Effector memory CD4-positive, alpha-beta T cell (primary cell): ENCODE data around the gene CCNY.

Source experiments
- DNase-seq, 3 donors: peaks; one replicate each; pipeline ENCODE4 v3.0.0-alpha.2; 2020
- H3K27ac ChIP-seq: 2 replicates; pipeline ENCODE4 v1.7.0; 2013; ENCODE audit warnings: mild to moderate bottlenecking, low read length, moderate library complexity; ENCODE audit not compliant: insufficient read depth, poor library complexity, severe bottlenecking
- H3K27me3 ChIP-seq: replicated peaks from 2 replicates; pipeline ENCODE4 v1.7.0; 2013; ENCODE audit warnings: mild to moderate bottlenecking, low read length; ENCODE audit not compliant: insufficient read depth, control insufficient read depth, poor library complexity, severe bottlenecking
- H3K36me3 ChIP-seq: 2 replicates; pipeline ENCODE4 v1.7.0; 2013; ENCODE audit warnings: mild to moderate bottlenecking, low read length, moderate library complexity; ENCODE audit not compliant: control insufficient read depth, insufficient read depth
- H3K4me1 ChIP-seq: 2 replicates; pipeline ENCODE4 v1.7.0; 2013; ENCODE audit warnings: low read length, mild to moderate bottlenecking; ENCODE audit not compliant: control insufficient read depth, insufficient read depth, poor library complexity, severe bottlenecking
- H3K4me3 ChIP-seq: 2 replicates; pipeline ENCODE4 v1.7.0; 2013; ENCODE audit warnings: low read length, low read depth, mild to moderate bottlenecking; ENCODE audit not compliant: insufficient read depth, poor library complexity, severe bottlenecking
- H3K9me3 ChIP-seq: 2 replicates; pipeline ENCODE4 v1.7.0; 2013; ENCODE audit warnings: mild to moderate bottlenecking, low read length, moderate library complexity; ENCODE audit not compliant: control insufficient read depth

CCNY gene

DNA sequence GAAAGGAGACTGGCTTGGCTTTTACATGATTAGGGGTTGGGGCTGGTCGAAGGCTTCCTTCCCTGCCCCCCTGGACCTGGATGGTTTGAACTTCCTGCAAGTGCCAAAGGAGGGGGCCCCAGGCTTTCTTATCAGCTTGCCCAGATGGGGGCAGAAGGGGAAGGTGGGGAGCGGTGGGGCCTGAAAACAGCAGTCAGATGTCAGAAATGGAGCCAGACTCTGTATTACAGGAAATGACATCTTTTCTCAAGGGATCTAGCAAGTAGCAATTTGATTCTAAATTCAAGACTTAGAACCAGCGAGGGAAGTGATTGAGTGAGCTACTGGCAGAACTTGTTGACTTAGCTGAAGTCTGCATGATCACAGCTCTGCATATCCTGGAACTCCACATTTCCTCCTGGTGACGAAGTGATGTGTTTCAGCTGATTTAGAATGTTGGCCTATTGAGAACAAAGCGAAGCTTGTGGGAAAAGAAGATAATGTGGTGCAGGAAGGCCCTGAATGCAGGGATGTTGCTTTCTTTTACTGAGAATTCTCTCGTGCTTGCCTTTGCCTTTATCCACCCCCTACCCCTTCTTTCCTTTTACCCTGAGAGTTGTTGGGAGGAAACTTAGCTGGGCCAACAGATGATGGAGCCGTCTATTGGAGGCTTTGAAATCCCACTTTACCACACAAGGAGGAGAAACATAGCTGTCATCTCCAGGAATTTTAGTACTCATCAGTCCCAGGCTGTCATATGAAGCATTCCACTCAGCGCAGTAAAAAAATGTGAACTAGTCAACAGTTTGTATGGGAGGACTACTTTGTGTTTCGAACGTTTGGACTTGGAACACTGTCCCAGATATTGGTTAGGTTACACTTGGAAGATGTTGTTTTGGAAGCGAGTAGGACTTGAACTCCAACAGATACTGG, 43.2 kb downstream of the CCNY start:
- Histone ChIP-seq H3K4me1 (peaks cover 28% of the 10 kb centered on the region), H3K27ac (no peak overlapping the region), H3K9me3 (no peaks in the 10 kb centered on the region), H3K27me3 (no peaks in the 10 kb centered on the region), H3K36me3 (no peaks in the 10 kb centered on the region), H3K4me3 (no peak overlapping the region)
- DNase-seq, result no peak

DNA sequence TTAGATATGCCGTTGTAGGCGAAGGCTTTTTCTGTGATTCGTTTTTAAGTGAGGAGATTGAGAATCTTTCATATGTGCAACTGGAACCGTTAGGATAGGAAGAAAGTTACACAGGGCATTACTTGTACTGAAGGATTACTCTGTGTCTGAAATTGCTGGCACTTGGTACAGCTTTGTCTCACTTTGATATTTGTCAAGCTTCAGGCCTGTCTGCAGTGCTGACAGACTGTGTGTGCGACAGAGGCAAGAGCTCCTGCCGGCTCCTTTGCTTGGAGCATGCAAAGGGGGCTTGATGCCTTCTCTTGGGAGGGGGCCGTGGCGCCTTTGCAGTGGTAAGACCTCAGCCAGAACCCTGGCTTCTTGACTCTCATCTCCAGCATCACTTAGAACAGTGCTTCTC, 45.8 kb downstream of the CCNY start:
- Histone ChIP-seq H3K27me3 (no peaks in the 10 kb centered on the region), H3K4me3 (no peak overlapping the region), H3K27ac (no peak overlapping the region), H3K4me1 (peaks cover 21% of the 10 kb centered on the region), H3K9me3 (no peaks in the 10 kb centered on the region), H3K36me3 (no peaks in the 10 kb centered on the region)
- DNase-seq, result no peak

DNA sequence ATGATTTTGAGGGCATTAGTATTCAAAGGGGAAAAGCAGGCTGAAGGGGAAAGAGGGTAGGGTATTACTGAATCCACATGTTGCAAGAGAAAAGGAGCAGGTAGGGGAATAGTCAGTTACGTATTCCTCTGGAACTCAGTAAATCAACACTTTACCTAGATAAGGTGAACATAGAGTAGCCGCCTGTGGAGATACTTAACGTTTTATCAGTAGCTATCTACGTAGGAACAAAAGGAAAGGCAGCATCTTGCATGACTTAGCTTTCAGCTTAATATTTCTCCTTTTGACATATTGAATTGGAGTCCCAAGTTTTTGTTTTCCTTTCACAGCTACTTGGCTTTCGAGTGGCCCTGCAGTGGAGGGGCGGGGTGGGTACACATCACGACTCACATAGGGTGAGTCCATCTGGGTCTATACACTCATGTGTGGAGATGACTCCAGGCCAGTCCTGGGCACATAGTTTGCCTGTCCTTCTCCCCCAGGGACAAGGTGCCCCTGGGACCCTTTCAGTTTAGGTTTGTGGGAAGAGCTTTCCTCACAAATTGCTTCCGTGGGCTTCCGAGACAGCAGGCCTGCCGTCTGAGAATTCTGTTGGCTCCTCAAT, 48.1 kb downstream of the CCNY start:
- peaks cover 7% of the 10 kb centered on the region for H3K4me1 ChIP-seq
- DNase-seq, result no peak
- H3K9me3 ChIP-seq, result no peaks in the 10 kb centered on the region
- no peak overlapping the region for H3K27ac ChIP-seq
- H3K36me3 ChIP-seq, result no peaks in the 10 kb centered on the region
- H3K27me3 ChIP-seq, result no peaks in the 10 kb centered on the region
- H3K4me3 ChIP-seq, result no peak overlapping the region

GRCh38 chr10:35386594-35387174, 50.4 kb downstream of the CCNY start:
- Histone ChIP-seq H3K4me1 (no peaks in the 10 kb centered on the region), H3K27me3 (no peaks in the 10 kb centered on the region), H3K27ac (no peak overlapping the region), H3K36me3 (peaks cover 4% of the 10 kb centered on the region), H3K4me3 (no peak overlapping the region), H3K9me3 (peaks cover 6% of the 10 kb centered on the region)
- DNase-seq, result no peak

DNA sequence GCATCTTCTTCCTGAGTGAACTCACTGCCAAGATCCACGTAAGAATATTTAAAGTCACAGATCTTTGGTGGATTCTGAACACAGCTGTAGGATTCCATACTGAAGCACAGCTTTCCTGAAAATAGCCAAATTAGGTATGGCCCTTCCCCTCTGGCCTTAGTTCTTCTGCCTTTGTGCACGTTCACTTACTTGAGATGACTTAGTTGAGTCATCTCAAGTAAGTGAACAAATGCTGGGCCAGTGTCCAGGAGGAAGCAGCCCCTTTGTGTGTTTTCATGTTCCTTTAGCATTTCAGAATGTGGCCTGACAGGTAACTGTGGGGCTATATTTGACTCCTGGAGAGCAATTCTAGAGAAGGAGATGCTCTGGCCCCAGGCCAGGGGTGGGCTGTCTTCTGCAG, 51.5 kb downstream of the CCNY start:
- Histone ChIP-seq H3K9me3 (peaks cover 6% of the 10 kb centered on the region), H3K4me3 (no peak overlapping the region), H3K4me1 (no peaks in the 10 kb centered on the region), H3K27ac (no peak overlapping the region), H3K36me3 (peaks cover 4% of the 10 kb centered on the region), H3K27me3 (no peaks in the 10 kb centered on the region)
- no peak for DNase-seq

DNA sequence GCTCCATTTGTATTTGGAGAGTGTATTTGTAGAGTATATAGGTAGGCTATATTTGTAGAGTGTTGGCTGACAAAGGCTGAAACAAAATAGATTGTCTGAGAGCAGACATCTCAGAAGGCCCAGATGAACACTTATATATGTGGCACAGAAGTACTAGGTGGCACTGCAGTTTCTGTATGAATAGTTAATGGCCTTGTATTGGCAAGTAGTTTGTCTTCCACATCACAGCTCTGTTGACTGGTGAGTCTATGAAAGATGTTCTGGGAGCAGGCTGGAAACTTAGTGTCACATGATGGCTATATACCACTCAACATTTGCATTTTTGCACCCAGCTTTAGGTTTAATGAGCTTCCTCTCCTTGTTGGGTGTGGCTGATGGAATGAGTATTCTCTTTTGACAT, 51.9 kb downstream of the CCNY start:
- no peaks in the 10 kb centered on the region for H3K4me1 ChIP-seq
- peaks cover 4% of the 10 kb centered on the region for H3K36me3 ChIP-seq
- no peak overlapping the region for H3K27ac ChIP-seq
- H3K9me3 ChIP-seq, result peaks cover 6% of the 10 kb centered on the region
- no peaks in the 10 kb centered on the region for H3K27me3 ChIP-seq
- no peak overlapping the region for H3K4me3 ChIP-seq
- no peak for DNase-seq

- Histone ChIP-seq H3K9me3 (peaks cover 6% of the 10 kb centered on the region), H3K36me3 (peaks cover 4% of the 10 kb centered on the region), H3K4me3 (no peak overlapping the region), H3K27ac (no peak overlapping the region), H3K27me3 (no peaks in the 10 kb centered on the region), H3K4me1 (no peaks in the 10 kb centered on the region)
- DNase-seq, result no peak
Measured at GRCh38 chr10:35388682-35389081, 52.4 kb downstream of the CCNY start.

- H3K27ac ChIP-seq, result no peak overlapping the region
Measured at GRCh38 chr10:35390161-35390840, 54.0 kb downstream of the CCNY start.

GRCh38 chr10:35390843-35391152, 54.5 kb downstream of the CCNY start:
- H3K27ac ChIP-seq, result no peak overlapping the region
- no peak overlapping the region for H3K4me3 ChIP-seq
- H3K27me3 ChIP-seq, result no peaks in the 10 kb centered on the region
- DNase-seq, result no peak
- no peaks in the 10 kb centered on the region for H3K4me1 ChIP-seq
- peaks cover 6% of the 10 kb centered on the region for H3K9me3 ChIP-seq
- H3K36me3 ChIP-seq, result peaks cover 4% of the 10 kb centered on the region

More at GRCh38 chr10:35390161-35390840, 54.0 kb downstream of the CCNY start:
- Histone ChIP-seq H3K36me3 (peaks cover 4% of the 10 kb centered on the region), H3K4me3 (no peak overlapping the region), H3K4me1 (no peaks in the 10 kb centered on the region), H3K9me3 (peaks cover 6% of the 10 kb centered on the region), H3K27me3 (no peaks in the 10 kb centered on the region)
- no peak for DNase-seq
